GM18907 (cell line): ENCODE results near the gene AFF1.
"Not testable (repeated sequence)": the region's sequence is repeated elsewhere in the genome, so short reads cannot be mapped to it uniquely, and the experiment has no call there.

Experiments
- ATAC-seq: cut with Tn5 transposase; IDR thresholded peaks from one replicate; pipeline ENCODE4 v1.9.1; 2021; ENCODE audit warnings: mild to moderate bottlenecking, moderate library complexity; ENCODE audit not compliant: unreplicated experiment

Gene AFF1

GRCh38 chr4:87053802-87054767, 119.3 kb downstream of the AFF1 start:
- no peak for ATAC-seq

DNA sequence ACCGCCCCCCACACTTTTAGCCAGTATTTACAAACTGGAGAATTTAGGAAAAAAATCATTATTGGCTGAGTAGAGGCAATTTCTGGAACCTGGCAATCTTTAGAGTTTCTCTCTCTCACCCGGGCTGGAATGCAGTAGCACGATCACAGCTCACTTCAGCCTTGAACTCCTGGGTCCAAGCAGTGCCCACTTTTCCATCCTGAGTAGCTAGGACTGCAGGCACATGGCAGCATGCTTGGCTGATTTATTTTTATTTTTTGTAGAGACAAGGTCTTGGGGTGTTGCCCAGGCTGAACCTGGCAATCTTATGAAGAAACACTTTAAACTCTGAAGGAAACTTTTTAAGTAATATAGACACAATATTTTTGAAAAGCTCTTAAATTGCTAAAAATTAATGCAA, 120.1 kb downstream of the AFF1 start:
- ATAC-seq, result no peak

DNA sequence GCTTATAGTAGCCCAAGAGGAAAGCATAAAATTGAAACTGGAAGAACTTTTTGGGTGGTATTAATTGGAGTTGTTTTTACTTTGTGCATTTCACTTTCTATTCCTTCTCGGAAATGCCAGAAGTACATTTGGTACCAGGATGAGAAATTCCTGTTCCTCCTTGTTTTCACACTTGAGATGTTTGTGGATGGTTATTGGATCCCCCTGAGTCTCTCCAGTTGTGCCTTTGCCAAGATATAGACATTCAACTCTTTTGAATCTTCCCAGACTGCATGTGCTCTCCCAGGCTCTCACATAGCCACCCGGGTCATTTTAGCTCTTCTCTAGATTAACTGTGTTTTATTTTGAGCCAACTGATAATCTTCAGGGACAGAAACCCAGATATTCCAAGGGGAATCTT, 120.5 kb downstream of the AFF1 start:
- ATAC-seq, result no peak

DNA sequence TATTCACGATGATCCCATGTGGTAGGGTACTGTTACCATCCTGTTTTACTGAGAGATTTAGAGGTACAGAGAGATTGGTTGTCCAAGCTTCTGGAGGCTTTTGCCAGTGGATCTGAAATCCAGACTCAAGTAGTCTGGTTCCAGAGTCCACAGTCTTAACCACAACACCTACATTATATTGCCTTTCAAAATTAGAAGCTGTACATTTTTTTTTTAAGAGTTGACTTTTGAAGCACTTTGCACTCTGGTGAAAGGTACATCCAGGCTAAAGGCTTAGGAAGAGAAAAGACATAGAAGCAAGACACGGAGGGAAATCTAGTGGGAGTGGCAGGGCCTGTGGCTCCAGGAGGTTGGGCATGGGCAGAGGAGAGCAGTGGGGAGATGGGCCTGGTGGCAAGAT, 122.1 kb downstream of the AFF1 start:
- no peak for ATAC-seq

DNA sequence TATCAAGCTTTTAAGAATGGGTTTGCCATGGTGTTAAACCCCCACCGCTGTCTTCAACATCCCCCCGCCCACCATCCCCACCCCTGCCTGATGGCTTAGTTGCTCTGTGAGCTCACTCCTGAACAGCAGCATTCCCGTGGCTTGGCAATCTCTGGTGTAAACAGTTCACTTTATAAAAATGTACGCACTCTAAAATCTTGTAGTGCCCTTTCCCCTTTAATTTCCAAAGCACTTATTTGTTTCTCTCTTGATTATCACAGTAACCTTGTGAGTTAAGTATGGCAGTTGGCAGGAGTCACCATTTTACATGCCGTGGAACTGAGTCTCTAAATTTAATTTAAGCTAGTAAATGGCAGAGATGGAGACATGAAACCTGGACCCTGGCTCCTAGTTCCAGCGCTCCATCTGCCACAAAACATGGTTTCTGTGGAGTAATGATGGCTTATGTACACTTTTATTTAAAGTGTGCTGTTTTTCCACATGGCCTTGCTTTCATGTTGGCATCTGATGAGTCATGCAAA, 123.1 kb downstream of the AFF1 start:
- no peak for ATAC-seq

GRCh38 chr4:87058356-87059073, 123.7 kb downstream of the AFF1 start:
- peak; percentile 50 for ATAC-seq

- ATAC-seq, result no peak
Measured at GRCh38 chr4:87060957-87061356, 126.1 kb downstream of the AFF1 start.

DNA sequence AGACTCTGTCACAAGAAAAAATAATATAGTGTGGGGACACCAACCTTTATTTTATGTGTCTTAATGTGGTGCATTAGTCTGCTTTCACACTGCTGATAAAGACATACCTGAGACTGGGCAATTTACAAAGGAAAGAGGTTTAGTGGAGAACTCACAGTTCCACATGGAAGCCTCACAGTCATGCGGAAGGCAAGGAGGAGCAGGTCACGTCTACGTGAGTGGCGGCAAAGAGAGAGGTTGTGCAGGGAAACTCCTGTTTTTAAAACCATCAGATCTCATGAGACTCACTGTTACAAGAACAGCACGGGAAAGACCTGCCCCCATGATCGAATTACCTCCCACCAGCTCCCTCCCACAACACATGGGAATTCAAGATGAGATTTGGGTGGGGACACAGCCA, 130.2 kb downstream of the AFF1 start:
- ATAC-seq, result no peak

DNA sequence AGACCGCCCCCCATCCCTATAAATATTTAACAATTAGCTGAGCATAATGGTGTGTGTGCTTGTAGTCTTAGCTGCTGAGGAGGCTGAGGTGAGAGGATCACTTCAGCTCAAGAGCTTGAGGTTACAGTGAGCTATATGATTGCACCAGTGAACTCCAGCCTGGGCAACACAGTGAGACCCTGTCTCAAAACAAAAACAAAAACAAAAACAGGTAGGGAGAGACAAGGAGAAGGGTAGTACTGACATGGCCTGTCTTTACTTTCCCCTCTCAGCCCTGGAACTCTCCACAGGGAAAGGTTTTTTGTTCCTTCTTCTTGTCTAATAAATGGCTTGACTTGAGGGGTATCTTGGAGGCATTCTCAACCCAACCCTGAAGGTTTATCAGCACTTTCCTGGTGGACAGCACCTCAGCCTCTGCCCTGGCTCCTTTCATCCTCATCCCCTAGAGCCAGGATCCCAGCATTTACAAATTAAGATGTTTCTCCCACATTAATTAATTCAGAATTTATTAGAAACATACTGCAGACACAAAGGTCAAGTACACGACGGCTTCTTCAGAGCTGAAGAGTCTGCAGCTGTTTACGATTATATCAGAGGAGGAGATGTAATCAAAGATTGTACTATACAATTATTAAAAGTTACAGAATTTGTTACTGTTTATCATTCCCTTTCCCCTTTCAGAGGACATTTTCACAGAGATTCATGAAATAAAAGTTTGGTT, 131.8 kb downstream of the AFF1 start:
- no peak for ATAC-seq

GRCh38 chr4:87067124-87067885, 132.5 kb downstream of the AFF1 start:
- ATAC-seq, result no peak

GRCh38 chr4:87068583-87069021, 133.8 kb downstream of the AFF1 start:
- peak; percentile 26 for ATAC-seq

DNA sequence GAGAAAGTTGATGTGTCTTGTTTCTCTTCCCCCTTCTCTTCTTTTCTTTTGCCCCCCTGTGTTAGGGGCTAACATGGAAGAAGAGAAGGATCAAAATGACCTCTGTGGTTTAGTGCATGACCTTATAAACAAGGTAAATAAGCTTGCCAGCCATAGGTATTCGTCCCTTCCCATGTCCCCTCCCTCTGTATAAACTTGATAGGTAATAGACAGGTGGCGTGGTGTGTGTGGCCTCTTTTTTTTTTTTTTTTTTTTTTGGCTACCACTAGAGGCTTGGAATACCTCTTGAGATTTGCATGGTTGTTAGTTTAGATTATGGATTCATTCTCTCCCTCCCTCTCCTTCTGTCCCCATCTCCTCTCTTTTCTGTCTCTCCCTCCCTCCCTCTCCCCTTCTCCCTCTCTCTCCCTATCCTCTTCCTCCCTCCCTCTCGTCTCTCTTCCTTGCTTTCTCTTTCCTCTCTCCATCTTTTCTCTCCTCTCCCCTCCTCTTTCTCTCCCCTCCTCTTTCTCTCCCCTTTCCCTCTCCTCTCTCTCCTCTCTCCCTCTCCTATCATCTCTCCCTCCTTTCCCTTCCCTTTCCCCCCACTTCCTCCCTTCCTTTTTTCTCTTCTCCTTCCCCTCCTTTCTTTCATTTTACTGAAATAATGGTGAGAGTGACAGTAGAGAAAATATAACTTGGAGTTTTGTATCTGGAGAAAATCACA, 134.4 kb downstream of the AFF1 start:
- no peak for ATAC-seq

DNA sequence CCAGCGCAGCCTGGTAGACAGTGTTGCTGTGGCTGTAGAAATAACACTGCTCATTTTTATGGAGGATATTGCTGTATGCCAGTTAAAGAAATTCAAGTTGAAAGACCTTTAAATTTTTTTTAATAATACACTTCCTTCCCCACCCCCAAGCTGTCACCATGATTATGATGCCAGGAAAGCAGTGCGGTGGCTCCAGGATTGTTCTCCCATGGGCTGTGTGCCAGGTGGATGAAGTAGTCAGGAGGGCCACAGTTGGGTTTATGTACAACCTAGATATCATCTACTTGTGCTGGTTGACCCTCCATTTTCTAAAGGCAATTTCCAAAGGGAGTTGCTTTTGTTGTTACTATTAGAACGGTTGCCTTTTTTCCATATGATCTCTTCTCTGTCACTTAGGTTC, 136.6 kb downstream of the AFF1 start:
- ATAC-seq, result no peak

GRCh38 chr4:87072545-87072944, 137.7 kb downstream of the AFF1 start:
- not testable (repeated sequence) for ATAC-seq

DNA sequence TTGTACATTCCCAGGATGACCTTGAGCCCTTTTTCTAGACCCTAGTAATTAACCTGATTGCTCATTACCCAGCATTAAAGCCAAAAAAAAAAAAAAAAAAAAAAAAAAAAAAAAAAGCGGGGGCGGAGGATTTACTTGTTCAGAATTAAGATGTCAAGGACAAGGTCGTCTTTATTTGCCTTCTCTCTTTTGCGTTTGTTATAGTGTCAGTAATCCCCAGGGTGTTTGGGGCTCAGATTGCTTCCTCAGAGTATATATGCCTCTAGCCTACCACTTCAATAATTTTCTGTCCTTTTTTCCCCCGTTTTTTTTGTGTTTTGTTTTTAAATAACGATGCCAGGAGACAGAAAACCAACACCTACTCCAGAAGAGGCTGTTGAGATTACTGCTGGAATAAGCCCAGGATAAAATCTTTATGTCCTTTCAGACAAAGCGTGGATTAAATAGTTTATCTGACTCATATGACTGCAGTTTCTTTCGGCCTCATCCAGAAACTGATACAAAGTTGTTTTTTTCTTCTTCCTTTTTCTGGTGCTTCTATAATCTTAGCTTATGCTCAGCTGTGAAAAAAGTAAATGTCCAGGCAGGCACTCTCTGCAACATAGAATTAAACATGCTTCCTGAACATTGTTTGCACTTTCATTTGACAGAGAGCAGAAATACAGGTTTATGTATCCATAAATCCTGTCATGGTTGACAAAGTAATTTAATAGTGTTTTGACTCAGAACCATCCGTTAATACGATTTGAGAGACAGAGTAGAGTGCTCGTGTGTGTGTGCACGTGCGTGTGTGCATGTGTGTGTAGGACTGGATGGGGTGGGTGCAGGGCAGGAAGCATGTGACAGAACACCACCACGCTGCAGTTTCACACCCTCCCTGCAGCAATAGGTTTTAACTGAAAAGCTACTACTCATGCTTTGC, 138.6 kb downstream of the AFF1 start:
- peak; percentile 93 for ATAC-seq

- peak; percentile 51 for ATAC-seq
Measured at GRCh38 chr4:87074121-87074488, 139.3 kb downstream of the AFF1 start.

- no peak for ATAC-seq
Measured at GRCh38 chr4:87075876-87076275, 141.1 kb downstream of the AFF1 start.

GRCh38 chr4:87076690-87077358, 142.0 kb downstream of the AFF1 start:
- ATAC-seq, result no peak
